ENCODE results near the gene AGXT.

AGXT gene

GRCh38 chr2:240848900-240849680 is 19.5 kb upstream of the AGXT start:
- in situ Hi-C loops (cut with HindIII; ENCODE audit: low pct_unique_long_range_greater_than_20kb, low sequenced_read_pairs), result no loop called here

GRCh38 chr2:240850026-240850425 is 18.6 kb upstream of the AGXT start:
- in situ Hi-C loops (cut with HindIII; ENCODE audit: low pct_unique_long_range_greater_than_20kb, low sequenced_read_pairs), result no loop called here
- no peak for DNase-seq (ENCODE audit: low read depth in 1 of 2, low spot score in 1 of 2)
- no peak for TF ChIP-seq JUND (IDR thresholded peaks at IDR 0.05; ENCODE audit: low read depth)

More at GRCh38 chr2:240848900-240849680, 19.5 kb upstream of the AGXT start:
- no peak for DNase-seq (ENCODE audit: low read depth in 1 of 2, low spot score in 1 of 2)
- no peak for TF ChIP-seq JUND (IDR thresholded peaks at IDR 0.05; ENCODE audit: low read depth)

GRCh38 chr2:240850756-240851077 is 17.9 kb upstream of the AGXT start:
- no peak for TF ChIP-seq JUND (IDR thresholded peaks at IDR 0.05; ENCODE audit: low read depth)
- in situ Hi-C loops (cut with HindIII; ENCODE audit: low pct_unique_long_range_greater_than_20kb, low sequenced_read_pairs), result no loop called here
- DNase-seq (ENCODE audit: low read depth in 1 of 2, low spot score in 1 of 2), result no peak

GRCh38 chr2:240851078-240851991 is 17.3 kb upstream of the AGXT start:
- TF ChIP-seq JUND (IDR thresholded peaks at IDR 0.05; ENCODE audit: low read depth), result no peak
- DNase-seq (ENCODE audit: low read depth in 1 of 2, low spot score in 1 of 2), result peak; percentile 82 to 83
- in situ Hi-C loops (cut with HindIII; ENCODE audit: low pct_unique_long_range_greater_than_20kb, low sequenced_read_pairs), result no loop called here

- no peak for DNase-seq (ENCODE audit: low read depth in 1 of 2, low spot score in 1 of 2)
- no peak for TF ChIP-seq JUND (IDR thresholded peaks at IDR 0.05; ENCODE audit: low read depth)
- in situ Hi-C loops (cut with HindIII; ENCODE audit: low pct_unique_long_range_greater_than_20kb, low sequenced_read_pairs), result no loop called here
Observed at GRCh38 chr2:240852671-240853314, 15.8 kb upstream of the AGXT start.

GRCh38 chr2:240855670-240856069 is 13.0 kb upstream of the AGXT start:
- in situ Hi-C loops (cut with HindIII; ENCODE audit: low pct_unique_long_range_greater_than_20kb, low sequenced_read_pairs), result no loop called here
- no peak for TF ChIP-seq JUND (IDR thresholded peaks at IDR 0.05; ENCODE audit: low read depth)
- no peak for DNase-seq (ENCODE audit: low read depth in 1 of 2, low spot score in 1 of 2)

- TF ChIP-seq JUND (IDR thresholded peaks at IDR 0.05; ENCODE audit: low read depth), result no peak
- DNase-seq (ENCODE audit: low read depth in 1 of 2, low spot score in 1 of 2), result no peak
- in situ Hi-C loops (cut with HindIII; ENCODE audit: low pct_unique_long_range_greater_than_20kb, low sequenced_read_pairs), result no loop called here
Observed at GRCh38 chr2:240856151-240856980, 12.3 kb upstream of the AGXT start.

GRCh38 chr2:240857039-240858008 is 11.3 kb upstream of the AGXT start:
- DNase-seq (ENCODE audit: low read depth in 1 of 2, low spot score in 1 of 2), result no peak
- no peak for TF ChIP-seq JUND (IDR thresholded peaks at IDR 0.05; ENCODE audit: low read depth)
- in situ Hi-C loops (cut with HindIII; ENCODE audit: low pct_unique_long_range_greater_than_20kb, low sequenced_read_pairs), result no loop called here

GRCh38 chr2:240858321-240858720 is 10.3 kb upstream of the AGXT start:
- in situ Hi-C loops (cut with HindIII; ENCODE audit: low pct_unique_long_range_greater_than_20kb, low sequenced_read_pairs), result no loop called here
- TF ChIP-seq JUND (IDR thresholded peaks at IDR 0.05; ENCODE audit: low read depth), result no peak
- DNase-seq (ENCODE audit: low read depth in 1 of 2, low spot score in 1 of 2), result no peak

- in situ Hi-C loops (cut with HindIII; ENCODE audit: low pct_unique_long_range_greater_than_20kb, low sequenced_read_pairs), result no loop called here
- no peak for TF ChIP-seq JUND (IDR thresholded peaks at IDR 0.05; ENCODE audit: low read depth)
- DNase-seq (ENCODE audit: low read depth in 1 of 2, low spot score in 1 of 2), result no peak
Observed at GRCh38 chr2:240858871-240859270, 9.8 kb upstream of the AGXT start.

GRCh38 chr2:240861547-240861946 is 7.1 kb upstream of the AGXT start:
- in situ Hi-C loops (cut with HindIII; ENCODE audit: low pct_unique_long_range_greater_than_20kb, low sequenced_read_pairs), result no loop called here
- peak in 1 of 2 experiments; percentile 17 for DNase-seq (ENCODE audit: low read depth in 1 of 2, low spot score in 1 of 2)
- no peak for TF ChIP-seq JUND (IDR thresholded peaks at IDR 0.05; ENCODE audit: low read depth)
